ENCODE data around the gene GOLGA6D.
"Not testable (repeated sequence)": the region's sequence is repeated elsewhere in the genome, so short reads cannot be mapped to it uniquely, and the experiment has no call there.

The GOLGA6D gene

GRCh38 chr15:75282572-75282971, at the start of gene GOLGA6D:
TSS of gene GOLGA6D (plus strand) at chr15:75282835. CDS start at chr15:75282876, 41 bp downstream.
- DNase-seq, result not testable (repeated sequence)

- peak; percentile 15 for DNase-seq
Observed at GRCh38 chr15:75233504-75234190, 49.0 kb upstream of the GOLGA6D start.

DNA sequence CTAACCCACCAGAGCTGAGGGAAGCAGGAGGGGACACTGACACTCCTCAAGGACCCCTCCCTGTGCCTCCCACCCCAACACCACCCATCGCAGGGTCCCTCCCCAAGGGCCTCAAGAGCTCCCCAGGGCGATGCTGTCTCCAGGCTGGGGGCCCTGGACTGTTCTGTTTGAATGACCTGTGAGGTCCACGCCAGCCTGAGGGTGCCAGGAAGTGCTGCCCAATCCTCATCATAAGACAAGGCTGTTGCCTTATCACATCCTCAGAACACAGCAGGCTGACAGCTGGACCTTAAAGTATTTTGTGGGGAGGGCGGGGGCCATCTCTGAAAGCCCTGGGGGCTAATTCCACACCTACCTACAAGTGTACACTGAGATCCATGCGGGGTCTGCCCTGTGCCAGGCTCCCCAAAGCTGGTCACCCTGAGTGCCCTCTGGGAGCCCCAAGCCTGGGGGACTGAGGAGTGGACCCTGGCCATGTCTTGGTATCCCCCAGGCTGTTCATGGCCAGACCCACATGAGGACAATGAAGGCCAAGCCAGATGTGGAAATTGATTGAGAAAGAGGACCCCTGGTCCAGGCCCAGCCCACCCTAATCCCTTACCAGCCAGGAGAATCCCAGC, 48.3 kb upstream of the GOLGA6D start:
- DNase-seq, result peak; percentile 4

DNA sequence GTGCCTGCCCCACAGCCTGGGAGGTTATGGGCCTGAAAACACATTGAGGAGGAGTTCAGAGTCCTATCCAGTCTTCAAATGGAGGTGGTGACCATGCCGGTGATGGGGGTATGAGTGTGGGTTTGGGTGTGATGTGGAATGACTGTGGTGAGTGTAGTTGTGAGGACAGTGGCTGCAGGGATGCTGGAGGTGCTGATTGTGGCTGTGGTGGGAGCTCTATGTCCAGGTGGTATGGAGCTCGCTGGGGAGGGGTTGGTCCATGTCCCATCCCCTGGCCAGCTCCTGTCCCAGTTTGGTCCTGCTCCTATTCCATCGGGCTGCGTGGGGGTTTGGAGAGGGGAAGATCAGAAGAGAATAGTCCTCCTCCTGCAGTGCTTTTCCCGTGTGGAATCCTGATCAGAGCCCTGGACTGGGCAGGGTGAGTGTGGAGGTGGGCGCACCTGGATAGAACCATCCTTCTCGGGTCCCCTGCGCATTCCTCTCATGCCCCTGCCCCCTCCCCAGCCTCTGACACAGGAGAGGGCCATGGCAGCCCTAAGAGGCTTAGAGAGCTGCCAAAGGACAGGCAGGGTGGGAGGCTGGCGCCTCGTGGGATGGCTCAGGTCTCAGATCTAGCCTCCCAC, 47.5 kb upstream of the GOLGA6D start:
- DNase-seq, result peak; percentile 7

DNA sequence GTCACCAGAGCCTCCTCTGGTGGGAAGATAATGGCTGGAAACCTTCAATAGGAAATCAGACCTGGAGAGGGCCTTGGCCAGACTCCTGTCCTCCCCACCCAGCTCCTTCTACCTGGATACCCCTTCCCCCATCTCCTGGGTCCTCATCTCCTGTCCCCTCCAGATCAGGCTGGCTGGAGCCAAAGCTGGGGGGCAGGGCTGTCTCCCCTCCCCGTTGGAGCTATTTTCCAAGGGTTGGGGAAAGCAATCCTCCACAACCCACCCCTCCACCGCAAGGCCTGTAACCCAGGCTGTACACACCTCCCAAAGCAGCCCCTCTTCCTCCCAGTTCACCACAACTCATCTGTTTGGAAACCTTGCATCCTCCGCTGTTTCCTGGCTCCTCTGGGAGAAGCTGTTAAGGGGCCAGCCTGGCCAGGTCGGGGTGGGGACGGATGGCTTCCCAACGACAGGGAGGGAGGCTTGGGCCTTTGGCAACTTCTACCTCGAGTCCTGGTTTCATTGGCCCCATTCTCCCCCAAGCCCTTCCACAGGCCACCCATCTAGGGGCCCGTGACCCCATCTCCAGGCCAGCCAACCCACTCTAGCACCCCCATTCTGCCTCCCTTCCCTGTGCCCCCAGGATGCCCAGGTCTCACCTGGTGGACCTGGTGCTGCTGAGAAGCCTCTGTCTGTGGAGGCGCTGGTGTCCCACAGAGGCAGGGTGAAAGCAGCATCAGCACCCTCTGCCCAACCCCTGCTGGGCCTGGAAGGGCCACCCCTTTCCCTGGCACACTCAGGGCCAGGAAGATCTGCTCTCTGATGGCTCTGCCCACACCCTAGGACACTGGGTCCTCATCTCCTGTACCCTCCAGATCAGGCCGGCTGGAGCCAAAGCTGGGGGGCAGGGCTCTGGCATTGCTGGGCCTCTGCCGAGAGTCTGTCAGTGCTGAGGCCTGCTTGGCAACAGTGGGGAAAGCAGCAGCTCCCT, 46.6 kb upstream of the GOLGA6D start:
- DNase-seq, result peak; percentile 9

- peak; percentile 15 for DNase-seq
Observed at GRCh38 chr15:75237316-75237982, 45.2 kb upstream of the GOLGA6D start.

DNA sequence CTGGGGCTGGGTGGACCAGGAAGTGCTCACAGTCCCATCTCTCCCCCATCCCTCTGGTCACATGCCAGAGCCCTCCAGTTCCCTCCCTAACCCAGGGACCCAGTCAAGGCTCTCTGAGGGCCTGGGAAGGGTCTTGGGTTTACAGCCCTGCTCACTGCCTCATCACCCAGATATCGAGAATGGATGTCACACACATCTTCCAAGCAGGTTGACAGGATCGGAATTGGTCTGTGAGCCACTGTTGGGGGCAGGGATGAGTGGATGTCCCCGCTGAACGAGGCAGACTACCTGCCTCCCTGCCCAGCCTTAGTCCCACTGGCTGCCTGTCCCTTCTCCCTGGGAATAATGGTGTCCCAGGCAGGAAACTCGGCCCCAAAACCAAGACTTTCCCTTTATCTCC, 44.5 kb upstream of the GOLGA6D start:
- DNase-seq, result peak; percentile 4

GRCh38 chr15:75245741-75246140, 36.9 kb upstream of the GOLGA6D start:
- not testable (repeated sequence) for DNase-seq

- not testable (repeated sequence) for DNase-seq
Observed at GRCh38 chr15:75248991-75249390, 33.6 kb upstream of the GOLGA6D start.

GRCh38 chr15:75249726-75250125, 32.9 kb upstream of the GOLGA6D start:
- DNase-seq, result no peak

GRCh38 chr15:75251343-75251742, 31.3 kb upstream of the GOLGA6D start:
- not testable (repeated sequence) for DNase-seq

DNA sequence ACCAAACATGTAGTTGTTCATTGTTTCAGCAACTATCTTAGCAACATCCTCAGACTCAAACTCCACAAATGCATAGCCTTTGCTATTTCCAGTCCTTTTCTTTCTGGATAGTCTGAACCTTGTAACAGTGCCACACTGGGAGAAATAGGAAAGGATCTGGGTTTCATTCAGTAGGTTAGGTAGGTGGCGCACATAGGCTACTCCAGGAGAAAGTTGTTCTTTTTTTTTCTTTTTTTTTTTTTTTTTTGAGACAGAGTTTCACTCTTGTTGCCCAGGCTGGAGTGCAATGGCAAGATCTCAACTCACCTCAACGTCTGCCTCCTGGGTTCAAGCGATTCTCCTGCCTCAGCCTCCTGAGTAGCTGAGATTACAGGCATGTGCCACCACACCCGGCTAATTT, 30.4 kb upstream of the GOLGA6D start:
- DNase-seq, result not testable (repeated sequence)

DNA sequence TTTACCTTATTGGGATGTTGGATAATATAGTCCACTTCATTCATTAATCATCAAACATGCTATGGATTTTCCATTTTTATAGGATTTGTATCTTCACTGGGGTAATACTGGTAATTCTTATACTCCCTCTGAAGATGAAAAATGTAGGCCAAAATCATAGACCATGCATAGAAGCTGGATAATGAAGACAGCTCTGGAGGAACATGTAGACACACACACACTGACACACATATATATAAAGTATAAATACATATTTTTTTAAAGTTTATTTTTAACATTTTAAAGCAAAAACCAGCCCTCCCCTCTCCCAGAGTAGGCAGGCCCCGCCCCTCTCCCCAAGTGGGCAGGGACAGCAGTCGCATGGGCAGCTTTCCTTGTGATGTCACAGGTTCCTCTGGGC, 24.6 kb upstream of the GOLGA6D start, which contains the start of gene GOLGA6C:
GOLGA6C (plus strand) TSS at position 301 of the 400 bp plus-strand sequence. CDS start 265 bp downstream, outside the sequence.
- not testable (repeated sequence) for DNase-seq

- not testable (repeated sequence) for DNase-seq
Observed at GRCh38 chr15:75258620-75259343, 23.9 kb upstream of the GOLGA6D start.

DNA sequence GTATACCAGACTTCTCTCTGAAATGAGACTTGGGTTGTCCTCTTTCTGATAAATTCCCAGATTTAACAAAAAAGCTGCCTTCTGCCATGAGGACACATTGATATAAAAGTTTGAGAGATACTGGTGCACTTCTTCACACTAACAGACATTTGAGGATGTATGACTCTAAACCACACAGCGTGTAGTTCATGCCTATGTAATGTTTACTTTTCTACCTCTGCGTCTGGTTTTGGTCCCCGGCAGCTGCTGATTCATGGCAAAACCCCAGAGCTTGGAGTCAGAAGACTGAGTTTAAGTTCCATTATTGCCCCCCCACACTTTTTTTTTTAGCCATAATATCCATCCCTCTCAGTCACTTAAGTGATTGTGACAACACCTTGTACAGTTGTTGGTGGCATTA, 22.8 kb upstream of the GOLGA6D start:
- DNase-seq, result not testable (repeated sequence)

DNA sequence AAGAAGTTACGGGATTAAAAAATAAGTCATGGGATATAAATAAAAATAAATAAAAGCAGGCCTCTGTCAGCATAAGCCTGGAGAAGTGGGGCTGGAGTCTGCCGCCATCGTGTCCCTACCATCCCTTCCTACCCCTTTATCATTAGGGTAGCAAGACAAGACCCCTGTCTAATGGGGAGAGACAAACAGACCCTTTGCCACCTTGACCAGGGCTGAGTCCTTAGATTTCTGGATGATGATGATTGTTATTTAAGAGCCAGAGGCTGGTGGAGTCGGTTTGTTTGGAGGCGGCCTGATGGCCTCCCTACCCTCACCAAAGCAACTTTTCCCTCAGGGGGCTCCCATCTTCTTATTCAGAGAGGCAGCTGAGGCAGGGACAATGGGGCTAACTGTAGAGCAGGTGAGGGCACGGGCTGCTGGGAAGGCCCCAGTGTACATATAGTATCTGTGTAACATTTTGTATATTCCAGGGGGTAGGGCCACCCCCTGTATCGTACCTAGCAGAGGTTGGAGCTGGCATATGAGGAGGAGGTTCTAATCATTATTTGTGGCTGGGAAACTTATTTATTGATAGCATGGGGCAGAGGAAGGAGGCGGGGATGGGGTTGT, 8.8 kb upstream of the GOLGA6D start:
- not testable (repeated sequence) for DNase-seq

GRCh38 chr15:75274509-75275107, 8.0 kb upstream of the GOLGA6D start:
- peak; percentile 14 for DNase-seq

DNA sequence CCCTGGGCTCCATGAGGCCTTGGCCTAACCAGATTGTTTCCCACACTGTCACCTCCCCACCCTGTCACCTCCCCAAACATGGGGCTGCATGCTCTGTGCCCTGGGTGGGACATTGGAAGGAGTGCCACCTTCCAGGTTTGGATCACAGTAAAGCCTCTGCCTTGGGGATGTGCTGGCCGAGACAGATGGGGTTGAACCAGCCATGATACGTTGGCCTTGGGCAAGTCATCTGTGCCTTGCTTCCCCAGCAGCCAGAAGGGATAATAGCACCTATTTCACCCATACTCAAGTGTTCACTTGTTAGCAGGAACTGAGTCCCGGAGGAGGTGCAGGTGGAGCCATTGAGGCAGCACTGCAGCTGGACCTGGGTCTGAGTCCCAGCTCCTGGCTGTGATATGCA, 7.0 kb upstream of the GOLGA6D start:
- not testable (repeated sequence) for DNase-seq

- DNase-seq, result peak; percentile 17
Observed at GRCh38 chr15:75278497-75278896, 4.1 kb upstream of the GOLGA6D start.

DNA sequence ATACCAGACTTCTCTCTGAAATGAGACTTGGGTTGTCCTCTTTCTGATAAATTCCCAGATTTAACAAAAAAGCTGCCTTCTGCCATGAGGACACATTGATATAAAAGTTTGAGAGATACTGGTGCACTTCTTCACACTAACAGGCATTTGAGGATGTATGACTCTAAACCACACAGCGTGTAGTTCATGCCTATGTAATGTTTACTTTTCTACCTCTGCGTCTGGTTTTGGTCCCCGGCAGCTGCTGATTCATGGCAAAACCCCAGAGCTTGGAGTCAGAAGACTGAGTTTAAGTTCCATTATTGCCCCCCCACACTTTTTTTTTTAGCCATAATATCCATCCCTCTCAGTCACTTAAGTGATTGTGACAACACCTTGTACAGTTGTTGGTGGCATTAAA, 1.5 kb downstream of the GOLGA6D start:
- not testable (repeated sequence) for DNase-seq
